Activated effector memory CD4-positive, alpha-beta T cell treated with Interleukin-2 at 50 U/mL for 16 hours (primary cell): ENCODE results near the gene GALT.
A peak's percentile ranks its signal among the peaks of the same experiment; 100 is the strongest.

Experiments
- DNase-seq: peaks from one replicate; pipeline ENCODE4 v3.0.0-alpha.2; 2020

GALT gene

GRCh38 chr9:34652602-34653000 is 6.1 kb downstream of the GALT start:
- no peak for DNase-seq

DNA sequence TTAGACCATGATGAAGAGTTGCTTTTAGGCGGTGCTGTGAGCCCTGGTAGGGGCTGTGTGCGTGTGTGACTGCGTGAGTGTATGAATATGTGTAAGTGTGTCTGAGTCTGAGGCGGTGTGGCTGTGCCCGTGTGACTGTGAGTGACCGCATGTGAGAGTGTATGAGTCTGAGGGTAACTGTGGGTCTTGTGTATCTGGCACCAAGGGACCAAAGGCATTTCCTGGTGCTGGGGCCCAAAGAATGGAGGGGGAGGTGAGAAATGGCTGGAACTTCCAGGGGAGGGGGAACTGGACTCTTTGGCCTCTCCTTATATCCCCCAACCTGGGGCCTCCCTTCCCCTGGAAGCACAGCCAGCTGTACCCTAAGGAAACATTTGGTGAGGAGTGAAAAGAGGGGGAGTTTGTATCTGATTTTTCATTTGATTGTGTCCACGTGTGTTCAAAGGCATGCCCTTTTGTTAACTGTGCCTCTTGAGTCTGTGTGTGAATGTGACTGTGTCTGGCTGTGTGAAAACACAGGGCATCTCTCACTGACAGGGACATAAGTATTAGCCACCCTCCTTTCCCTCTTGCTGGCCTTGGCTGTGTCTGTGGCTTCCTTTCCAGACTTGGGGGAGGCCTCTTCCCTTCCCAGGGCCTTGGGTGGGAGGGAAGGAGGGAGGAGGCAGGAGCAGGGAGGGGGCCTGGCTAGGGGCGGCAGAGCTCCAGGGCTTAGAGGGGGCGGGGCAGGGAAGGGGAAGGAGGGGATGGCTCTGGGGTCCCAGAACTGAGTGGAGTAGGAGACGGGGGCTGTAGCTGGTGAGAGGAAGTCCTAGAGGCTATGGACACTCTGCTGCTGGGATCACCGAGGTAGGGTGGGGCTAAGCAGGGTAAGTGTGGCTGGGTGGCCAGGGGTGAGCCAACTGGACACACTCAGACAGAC is 6.9 kb downstream of the GALT start:
- DNase-seq: no peak

- no peak for DNase-seq
These were observed 8.0 kb downstream of the GALT start for GRCh38 chr9:34654323-34655051.

- no peak for DNase-seq
These were observed 8.9 kb downstream of the GALT start for GRCh38 chr9:34655394-34655793.

- no peak for DNase-seq
These were observed 10.5 kb downstream of the GALT start for GRCh38 chr9:34656992-34657391.

- no peak for DNase-seq
These were observed 12.0 kb downstream of the GALT start for GRCh38 chr9:34658461-34658860.

DNA sequence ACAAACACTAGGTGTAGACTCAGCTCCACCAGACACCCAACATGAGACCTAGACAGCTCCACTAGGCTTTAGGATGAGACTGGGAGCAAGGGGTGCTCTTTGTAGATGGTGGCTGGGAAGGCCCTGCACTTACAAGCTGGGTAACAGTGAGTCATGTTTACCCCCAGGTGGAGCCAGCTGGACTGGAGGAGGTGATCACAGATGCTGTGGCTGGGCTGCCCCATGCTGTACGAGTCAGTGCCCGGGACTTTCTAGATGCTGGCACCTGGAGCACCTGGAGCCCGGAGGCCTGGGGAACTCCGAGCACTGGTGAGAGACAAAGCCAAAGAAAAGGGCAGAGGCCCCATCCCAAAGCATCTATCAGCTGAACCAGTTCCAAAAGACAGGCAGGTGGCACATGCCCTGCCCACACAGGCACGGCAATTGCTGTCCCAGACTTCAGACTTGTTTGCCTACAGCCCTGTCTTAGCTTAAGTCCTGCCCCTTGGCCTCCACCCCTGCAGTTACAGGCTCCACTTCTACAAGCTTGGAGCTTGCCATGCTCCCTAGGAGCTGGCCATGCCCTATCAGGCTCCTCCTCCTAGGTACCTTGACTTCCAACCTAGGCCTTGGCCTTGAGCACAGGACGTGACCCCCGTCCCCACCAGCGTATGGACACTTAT is 13.2 kb downstream of the GALT start:
- DNase-seq: no peak

GRCh38 chr9:34662526-34663302 is 16.2 kb downstream of the GALT start, which contains the start of gene CCL27:
Gene CCL27 (minus strand): TSS chr9:34662657. CDS start chr9:34662633, 24 bp downstream.
- DNase-seq: no peak

- peak; percentile 19 for DNase-seq
These were observed 16.8 kb downstream of the GALT start for GRCh38 chr9:34663303-34663605.

DNA sequence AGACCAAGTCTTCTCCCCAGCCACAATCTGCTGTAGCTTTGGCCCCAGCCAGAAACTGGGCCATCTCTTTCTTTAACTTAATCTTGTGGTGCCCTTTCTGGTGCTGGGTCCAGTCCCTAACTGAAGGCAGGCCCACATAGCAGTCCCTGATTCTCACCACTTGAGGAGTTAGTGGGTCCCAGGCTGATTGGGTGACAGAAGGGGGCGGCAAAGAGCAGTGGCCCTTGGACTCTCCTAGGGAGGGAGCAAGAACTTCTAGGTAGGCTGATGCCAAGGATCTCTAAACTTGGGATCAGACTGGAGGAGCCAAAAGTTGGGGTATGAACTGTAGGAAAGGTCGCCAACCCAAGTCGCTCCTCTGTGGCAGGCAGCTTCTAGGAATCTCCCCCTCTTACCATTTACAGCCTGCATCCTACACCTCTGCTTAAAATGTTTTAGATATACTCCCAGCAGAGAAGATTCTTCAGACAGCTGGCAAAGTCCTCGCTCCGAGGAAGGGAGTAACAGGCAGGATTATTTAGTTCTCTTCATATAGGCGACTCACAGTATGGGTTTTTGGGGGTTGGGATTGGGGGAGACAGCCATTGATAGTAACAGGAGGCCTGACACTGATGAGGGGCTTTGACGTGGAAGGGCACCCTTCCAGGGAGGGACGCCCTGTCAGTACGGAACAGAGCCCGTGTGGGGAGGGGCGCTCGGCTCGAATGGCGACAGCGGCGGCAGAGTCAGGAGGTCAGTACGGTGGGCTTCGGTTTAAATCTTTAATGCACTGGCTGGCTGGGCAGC is 18.0 kb downstream of the GALT start:
- peak; percentile 49 for DNase-seq

GRCh38 chr9:34665067-34665380 is 18.5 kb downstream of the GALT start:
- DNase-seq: no peak

DNA sequence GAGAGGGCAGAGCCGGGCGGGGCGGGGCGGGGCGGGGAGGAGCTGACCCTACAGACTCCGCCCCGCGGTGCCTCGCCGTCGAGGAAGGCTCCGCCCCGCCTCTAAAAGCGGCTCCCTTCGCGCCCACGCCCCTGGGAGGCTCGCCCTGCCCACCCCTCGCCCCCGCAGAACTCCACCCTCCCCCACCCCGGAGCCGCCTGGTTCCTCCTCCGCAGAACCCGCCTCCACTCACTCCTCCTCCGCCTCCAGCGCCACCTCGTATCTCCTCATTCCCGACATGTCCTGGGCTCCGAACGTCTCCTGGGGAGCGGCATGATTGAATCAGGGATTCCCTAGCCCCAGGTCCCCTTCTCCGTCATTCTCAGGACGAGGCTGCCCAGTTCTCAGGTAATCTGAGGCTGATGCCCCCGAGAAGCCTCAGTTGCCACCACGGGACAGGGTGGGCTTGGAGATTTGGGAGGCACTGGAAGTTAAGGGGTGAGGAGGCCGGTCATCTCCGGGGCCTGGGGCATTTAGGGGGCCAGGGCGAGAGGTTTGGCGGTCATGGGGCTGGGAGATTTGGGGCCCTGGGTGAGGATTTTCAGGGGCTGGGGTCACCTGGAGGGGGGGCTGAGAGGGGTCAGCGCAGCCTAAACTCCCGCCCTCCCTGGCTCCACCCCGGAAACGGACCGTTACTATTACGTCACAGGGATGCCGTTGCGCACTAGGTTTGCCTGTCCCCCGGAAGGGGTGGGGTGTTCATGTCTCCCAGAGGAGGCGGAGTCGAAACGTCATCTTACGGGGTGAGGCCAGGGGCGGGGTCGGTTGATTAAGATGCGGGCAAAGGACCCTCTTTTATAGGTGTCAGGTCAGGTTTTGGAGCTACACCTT is 19.1 kb downstream of the GALT start:
- DNase-seq: peak; percentile 81

- no peak for DNase-seq
These were observed 23.5 kb downstream of the GALT start for GRCh38 chr9:34669809-34670562.

- no peak for DNase-seq
These were observed 24.8 kb downstream of the GALT start for GRCh38 chr9:34671307-34671706.

GRCh38 chr9:34674440-34674839 is 28.0 kb downstream of the GALT start:
- DNase-seq: no peak

- peak; percentile 25 for DNase-seq
These were observed 28.7 kb downstream of the GALT start for GRCh38 chr9:34675048-34675714.

- DNase-seq: no peak
These were observed 29.4 kb downstream of the GALT start for GRCh38 chr9:34675869-34676268.

DNA sequence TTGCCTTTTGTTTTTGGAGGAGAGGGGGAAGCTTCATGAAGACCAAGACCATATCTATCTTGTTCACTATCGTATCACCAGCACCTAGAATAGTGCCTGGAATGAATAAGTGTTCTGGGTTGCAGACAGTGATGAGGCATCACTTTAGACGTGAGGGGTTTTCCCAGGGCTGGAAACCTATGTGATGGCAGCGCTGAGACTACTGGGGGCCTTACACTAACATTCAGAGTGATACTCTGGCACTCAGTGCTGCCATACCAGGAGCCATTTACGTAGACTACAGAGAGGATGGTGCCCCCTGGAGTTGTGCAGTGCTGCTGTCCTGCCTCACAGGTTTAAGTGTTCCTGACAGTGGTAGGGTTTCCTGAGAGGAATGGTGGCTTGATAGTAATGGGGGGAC is 37.7 kb downstream of the GALT start:
- no peak for DNase-seq

DNA sequence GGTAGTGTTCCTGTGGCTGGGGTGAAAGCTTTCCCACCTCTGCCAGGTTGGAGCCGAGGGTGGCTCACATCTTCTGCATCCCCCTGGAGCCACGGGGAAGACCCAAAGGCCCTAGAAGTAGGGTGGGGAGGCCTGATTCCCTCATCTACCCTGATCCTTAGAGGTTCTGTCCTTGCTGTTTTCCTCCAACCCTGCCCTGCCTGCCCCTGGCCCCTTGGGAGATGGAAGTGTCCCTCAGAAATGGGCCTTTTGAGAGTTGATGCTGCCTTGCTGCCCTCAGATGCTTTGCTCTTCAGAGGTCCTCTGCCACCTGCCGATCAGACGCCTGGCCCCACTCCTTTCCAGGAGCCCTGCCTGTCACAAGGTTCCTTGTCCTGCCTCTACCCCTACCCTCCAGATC is 38.3 kb downstream of the GALT start:
- DNase-seq: no peak

- no peak for DNase-seq
These were observed 39.1 kb downstream of the GALT start for GRCh38 chr9:34685591-34685990.
